H1 (cell line): Measurements from ENCODE around the gene MOB1B. TPM values are rescaled to one million over a fixed set of nuclear protein-coding genes. Genes with fewer than 3 reads are reported as not detected.

Source experiments
- CTCF ChIA-PET: fragments of 300-600 bp; sonication (Branson Sonifier 250); formaldehyde crosslinking; loops from one replicate; lab custom pipeline; 2021; ENCODE audit not compliant: partially characterized antibody; lab: Charles Lee
- POLR2A ChIA-PET: fragments of 300-600 bp; sonication (Branson Sonifier 250); formaldehyde crosslinking; loops from one replicate; lab custom pipeline; 2021; ENCODE audit warnings: inconsistent platforms; ENCODE audit not compliant: partially characterized antibody; lab: Charles Lee
- DNase-seq, 2 experiments: peaks; one replicate each; pipeline versions ENCODE4 v3.0.0 to v3.0.0-alpha.2; 2010 to 2022; ENCODE audit warnings: low spot score in 2 of 2, low read depth in 1 of 2, mixed read lengths in 1 of 2
- FAIRE-seq: peaks from 2 replicates; lab custom pipeline; 2011; peaks lifted over from hg19 to GRCh38; lab: Jason Lieb, UNC
- H2AFZ ChIP-seq: 2 replicates; pipeline ENCODE4 v1.8.1; 2012; ENCODE audit warnings: low read length, inconsistent platforms
- H2AK5ac ChIP-seq: 2 replicates; pipeline ENCODE4 v1.6.1; 2013; ENCODE audit warnings: low read depth, low read length
- H2BK120ac ChIP-seq: replicated peaks from 2 replicates; pipeline ENCODE3; 2013; ENCODE audit warnings: low read depth, low read length, inconsistent platforms
- H2BK12ac ChIP-seq: 2 replicates; pipeline ENCODE4 v1.6.1; 2013; ENCODE audit warnings: low read depth, low read length
- H2BK15ac ChIP-seq: 2 replicates; pipeline ENCODE4 v1.6.1; 2013; ENCODE audit warnings: low read length
- H2BK20ac ChIP-seq: 2 replicates; pipeline ENCODE4 v1.6.1; 2013; ENCODE audit warnings: low read length
- H2BK5ac ChIP-seq: 2 replicates; pipeline ENCODE4 v1.6.1; 2013; ENCODE audit warnings: low read depth, low read length
- H3K14ac ChIP-seq: 2 replicates; pipeline ENCODE4 v1.6.1; 2013; ENCODE audit warnings: inconsistent platforms; ENCODE audit not compliant: insufficient read length
- H3K18ac ChIP-seq: 2 replicates; pipeline ENCODE4 v1.6.1; 2013; ENCODE audit warnings: low read length; ENCODE audit errors: extremely low read depth
- H3K23ac ChIP-seq: 2 replicates; pipeline ENCODE4 v1.6.1; 2013; ENCODE audit warnings: inconsistent platforms; ENCODE audit not compliant: insufficient read length
- H3K23me2 ChIP-seq: 2 replicates; pipeline ENCODE4 v1.6.1; 2013; ENCODE audit warnings: low read depth, low read length
- H3K27ac ChIP-seq: 2 replicates; pipeline ENCODE4 v1.6.1; 2011; ENCODE audit warnings: low read depth, low read length, inconsistent platforms
- H3K27me3 ChIP-seq, 4 experiments: replicated peaks in 1 of 4; 1 replicate in 1 of 4; 2 replicates in 3 of 4; pipeline versions ENCODE4 v1.6.1 to v1.8.1; 2011 to 2013; ENCODE audit warnings: low read length in 3 of 4, mild to moderate bottlenecking in 3 of 4, inconsistent platforms in 2 of 4, mixed read lengths in 2 of 4, moderate library complexity in 1 of 4; ENCODE audit not compliant: control insufficient read depth in 3 of 4, insufficient read depth in 3 of 4; ENCODE audit errors: extremely low read depth in 1 of 4
- H3K36me3 ChIP-seq, 4 experiments: 2 replicates each; pipeline versions ENCODE4 v1.6.1 to v1.8.1; 2011 to 2013; ENCODE audit warnings: mild to moderate bottlenecking in 4 of 4, low read length in 3 of 4, moderate library complexity in 2 of 4, control low read depth in 1 of 4, inconsistent platforms in 1 of 4; ENCODE audit not compliant: insufficient read depth in 4 of 4, control insufficient read depth in 2 of 4
- H3K4ac ChIP-seq: replicated peaks from 2 replicates; pipeline ENCODE3; 2013; ENCODE audit warnings: low read length, low read depth, mixed read lengths, inconsistent platforms; ENCODE audit not compliant: insufficient read length
- H3K4me1 ChIP-seq, 4 experiments: replicated peaks in 1 of 4; 1 replicate in 1 of 4; 2 replicates in 3 of 4; pipeline versions ENCODE4 v1.6.1 to v1.8.1; 2011 to 2013; ENCODE audit warnings: low read length in 3 of 4, inconsistent platforms in 2 of 4, mixed read lengths in 1 of 4; ENCODE audit not compliant: insufficient read depth in 4 of 4, control insufficient read depth in 3 of 4
- H3K4me2 ChIP-seq, 2 experiments: 2 replicates each; pipeline versions ENCODE4 v1.6.1 to v1.8.1; 2011 to 2013; ENCODE audit warnings: low read depth in 2 of 2, low read length in 2 of 2, control low read depth in 1 of 2, inconsistent platforms in 1 of 2, mild to moderate bottlenecking in 1 of 2; ENCODE audit not compliant: insufficient read depth in 1 of 2
- H3K4me3 ChIP-seq, 4 experiments: fragments of 200-600, 300-600 bp in 1 of 4; sonication (generic), shearing (Covaris generic), sonication (Bioruptor Twin) in 1 of 4; 2 replicates each; pipeline versions ENCODE4 v1.5.1 to v1.8.1; 2011 to 2016; ENCODE audit warnings: low read length in 4 of 4, low read depth in 3 of 4, control low read depth in 2 of 4, inconsistent platforms in 2 of 4, mild to moderate bottlenecking in 2 of 4, mixed read lengths in 1 of 4, moderate library complexity in 1 of 4; ENCODE audit not compliant: insufficient read depth in 2 of 4; ENCODE audit errors: extremely low read depth in 1 of 4
- H3K56ac ChIP-seq: replicated peaks from 2 replicates; pipeline ENCODE3; 2013; ENCODE audit warnings: low read depth, mild to moderate bottlenecking, mixed read lengths, low read length, inconsistent platforms; ENCODE audit not compliant: insufficient read length
- H3K79me1 ChIP-seq: 2 replicates; pipeline ENCODE4 v1.6.1; 2013; ENCODE audit warnings: low read depth, low read length, control low read depth
- H3K79me2 ChIP-seq, 2 experiments: 2 replicates each; pipeline versions ENCODE4 v1.6.1 to v1.8.1; 2012 to 2013; ENCODE audit warnings: low read length in 2 of 2, mild to moderate bottlenecking in 2 of 2, inconsistent platforms in 1 of 2; ENCODE audit not compliant: insufficient read depth in 2 of 2, control insufficient read depth in 1 of 2
- H3K9ac ChIP-seq, 4 experiments: replicated peaks in 1 of 4; 1 replicate in 1 of 4; 2 replicates in 3 of 4; pipeline versions ENCODE4 v1.6.1 to v1.8.1; 2011 to 2013; ENCODE audit warnings: low read depth in 3 of 4, low read length in 3 of 4, control low read depth in 2 of 4, mild to moderate bottlenecking in 2 of 4, moderate library complexity in 2 of 4, inconsistent platforms in 1 of 4; ENCODE audit errors: extremely low read depth in 1 of 4
- H3K9me3 ChIP-seq, 2 experiments: 2 replicates each; pipeline versions ENCODE4 v1.6.1 to v1.8.1; 2012 to 2013; ENCODE audit warnings: mild to moderate bottlenecking in 2 of 2, moderate library complexity in 2 of 2, control low read depth in 1 of 2, inconsistent platforms in 1 of 2, low read depth in 1 of 2, low read length in 1 of 2, mixed read lengths in 1 of 2; ENCODE audit not compliant: insufficient read depth in 2 of 2
- H4K20me1 ChIP-seq, 2 experiments: replicated peaks in 1 of 2; 2 replicates each; pipeline versions ENCODE3 to v1.8.1; 2011 to 2013; ENCODE audit warnings: inconsistent platforms in 2 of 2, low read length in 2 of 2, mild to moderate bottlenecking in 1 of 2; ENCODE audit not compliant: insufficient read depth in 2 of 2, control insufficient read depth in 1 of 2
- H4K5ac ChIP-seq: 2 replicates; pipeline ENCODE4 v1.6.1; 2013; ENCODE audit warnings: low read length, low read depth, mixed read lengths, inconsistent platforms; ENCODE audit not compliant: insufficient read length
- H4K8ac ChIP-seq: 2 replicates; pipeline ENCODE4 v1.8.0; 2013; ENCODE audit warnings: mild to moderate bottlenecking, moderate library complexity, low read length, inconsistent platforms; ENCODE audit not compliant: insufficient read depth; ENCODE audit errors: extremely low read depth
- H4K91ac ChIP-seq: replicated peaks from 2 replicates; pipeline ENCODE3; 2013; ENCODE audit warnings: low read length, mixed read lengths, inconsistent platforms; ENCODE audit not compliant: insufficient read length
- BCL11A ChIP-seq, 2 experiments: IDR thresholded peaks; one replicate each; pipeline ENCODE4 v1.6.1; 2011; ENCODE audit warnings: low read depth in 2 of 2, low read length in 2 of 2, mild to moderate bottlenecking in 2 of 2
- CBX8 ChIP-seq: fragments of 300-800, 300-1000 bp; sonication (generic); IDR thresholded peaks from 2 replicates; pipeline ENCODE4 v1.7.1; 2016; ENCODE audit warnings: low read depth, low read length, borderline replicate concordance
- GTF2F1 ChIP-seq: IDR thresholded peaks from 2 replicates; pipeline ENCODE4 v1.6.1; 2012; ENCODE audit warnings: low read depth, low read length, improper control_type of control experiment, borderline replicate concordance
- KDM5A ChIP-seq: fragments of 200-600 bp; IDR thresholded peaks from 2 replicates; pipeline ENCODE4 v1.7.1; 2012; ENCODE audit warnings: mild to moderate bottlenecking, low read length, inconsistent platforms, mixed read lengths
- RFX5 ChIP-seq: IDR thresholded peaks from 2 replicates; pipeline ENCODE4 v1.6.1; 2011; ENCODE audit warnings: low read depth, low read length, improper control_type of control experiment, borderline replicate concordance
- SAP30 ChIP-seq: fragments of 300-600 bp; sonication (generic); IDR thresholded peaks from 2 replicates; pipeline ENCODE4 v1.7.1; 2012; ENCODE audit warnings: low read length, moderate library complexity, mild to moderate bottlenecking, inconsistent platforms; ENCODE audit not compliant: insufficient read depth, insufficient replicate concordance
- SIX5 ChIP-seq: IDR thresholded peaks from 2 replicates; pipeline ENCODE4 v1.6.1; 2011; ENCODE audit warnings: mild to moderate bottlenecking, low read depth, low read length
- SRF ChIP-seq: IDR thresholded peaks from 2 replicates; pipeline ENCODE4 v1.6.1; 2011; ENCODE audit warnings: mild to moderate bottlenecking, low read depth, low read length, moderate library complexity
- USF2 ChIP-seq: IDR thresholded peaks from 2 replicates; pipeline ENCODE4 v1.6.1; 2011; ENCODE audit warnings: low read length, improper control_type of control experiment
- WGBS, 2 experiments: shearing (Covaris generic) in 1 of 2; methylation state at CpG; one replicate each; pipeline versions ENCODE4 v1.1.6 to v1.1.7; 2013 to 2015; ENCODE audit warnings: low lambda C conversion rate in 2 of 2, mixed read lengths in 2 of 2, inconsistent platforms in 1 of 2, low coverage in 1 of 2, missing lambda C conversion rate in 1 of 2; ENCODE audit not compliant: insufficient replicate concordance in 2 of 2, insufficient coverage in 1 of 2, insufficient read length in 1 of 2; ENCODE audit errors: extremely low coverage in 1 of 2, missing lambda C conversion rate in 1 of 2; 5-methylcytosine and 5-hydroxymethylcytosine counted together
- polyA plus RNA-seq, 7 experiments: library from polyadenylated mRNA; depleted of rRNA in 3 of 7; stranded (reverse) in 5 of 7; unstranded in 2 of 7; fragments of >200 nt in 5 of 7; fragments of 200-250 nt in 2 of 7; gene quantifications; 1 replicate in 5 of 7; 2 replicates in 1 of 7; 4 replicates in 1 of 7; pipeline versions ENCODE4 v1.2.1 to v1.2.3, GENCODE V29; 2011 to 2013; ENCODE audit warnings: missing spikeins in 2 of 7, mixed read lengths in 2 of 7
- total RNA-seq: library from RNA; stranded (reverse); fragmentation: NEBNext Ultra II Directional; extraction: Animal tissue kit (Norgen Biotek cat#: 25700); gene quantifications from 2 replicates; pipeline ENCODE4 v1.2.1, GENCODE V29; 2021
- TF ChIP-seq, protein P1 (sequence below): IDR thresholded peaks from 2 replicates; pipeline ENCODE4 v1.6.1; 2012; ENCODE audit warnings: low read length, inconsistent platforms

Gene MOB1B
- total and polyA plus RNA-seq, 2 of the 8 experiments (the other 6 are each of a cell fraction or from before 2014, with no cell fraction given) = 3.8 to 33.5 TPM

DNA sequence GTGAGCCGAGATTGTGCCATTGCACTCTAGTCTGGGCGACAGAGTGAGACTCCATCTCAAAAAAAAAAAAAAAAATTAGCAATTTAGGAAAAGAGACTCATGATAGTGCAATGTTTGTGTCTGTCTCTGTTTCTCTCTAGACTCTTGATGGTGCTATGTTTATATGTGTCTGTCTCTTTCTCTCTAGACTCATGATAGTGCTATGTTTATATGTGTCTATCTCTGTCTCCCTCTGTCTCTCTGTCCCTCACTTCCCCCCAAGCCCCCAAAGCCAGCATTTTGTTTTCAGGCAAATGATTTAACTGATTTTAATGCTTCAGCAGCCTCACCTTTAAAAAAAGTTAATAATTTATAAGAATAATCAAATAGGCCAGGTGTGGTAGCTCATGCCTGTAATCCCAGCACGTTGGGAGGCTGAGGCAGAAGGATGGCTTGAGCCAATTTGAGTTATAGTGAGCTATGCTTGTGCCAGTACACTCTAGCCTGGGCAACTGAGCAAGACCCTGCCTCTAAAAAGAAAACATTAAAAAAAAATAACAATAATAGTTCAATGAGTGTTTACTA lies 6.9 kb downstream of the MOB1B start:
- H2BK5ac ChIP-seq = no peak overlapping the region
- no peak overlapping the region for H4K5ac ChIP-seq
- H3K9ac ChIP-seq = no peak overlapping the region
- no peak overlapping the region for H2BK120ac ChIP-seq
- no peaks in the 10 kb centered on the region for H3K27me3 ChIP-seq
- no peak overlapping the region for H2AK5ac ChIP-seq
- H3K4me1 ChIP-seq = no peaks in the 10 kb centered on the region
- H2AFZ ChIP-seq = no peak overlapping the region
- no peaks in the 10 kb centered on the region for H3K9me3 ChIP-seq
- ChIA-PET POLR2A (interaction anchor here (0.6 to 1.2 kb wide), 3 partner anchors 70 to 956 kb away, joined by 3 to 5 read pairs (median 3); partner anchors contain the start of gene GRSF1), CTCF (interaction anchor here (0.6 to 0.8 kb wide), 3 partner anchors 17 to 208 kb away, joined by 3 to 4 read pairs (median 4); no protein-coding TSS in a partner anchor)
- no peak overlapping the region for H3K4me2 ChIP-seq
- H3K79me1 ChIP-seq = peaks cover 2% of the 10 kb centered on the region
- no peak overlapping the region for H2BK15ac ChIP-seq
- H3K79me2 ChIP-seq = peaks cover 0 to 80% of the 10 kb centered on the region in 2 experiments; a peak in 2 of 4 replicates
- peaks cover 0 to 2% of the 10 kb centered on the region in 2 experiments for H4K20me1 ChIP-seq
- no peak overlapping the region for H2BK12ac ChIP-seq
- H3K36me3 ChIP-seq = peaks cover 0 to 12% (median 9%) of the 10 kb centered on the region in 4 experiments; a peak in 5 of 8 replicates
- H3K27ac ChIP-seq = no peak overlapping the region
- no peak overlapping the region for H4K91ac ChIP-seq
- H3K4me3 ChIP-seq = no peak overlapping the region
- no peak overlapping the region for H3K14ac ChIP-seq
- H2BK20ac ChIP-seq = no peak overlapping the region
- no peak for FAIRE-seq
- H3K18ac ChIP-seq = no peak overlapping the region
- DNase-seq = no peak
- no peak overlapping the region for H3K23ac ChIP-seq
- WGBS, 2 experiments = 98% methylated on average over 2 of the region's 3 CpGs; no CpG with 5 or more reads in 1 of the 2 experiments
- no peak overlapping the region for H4K8ac ChIP-seq
- no peak overlapping the region for H3K56ac ChIP-seq
- H3K23me2 ChIP-seq = no peaks in the 10 kb centered on the region
- H3K4ac ChIP-seq = no peak overlapping the region
- no peak for TF ChIP-seq SIX5
- no peak for TF ChIP-seq RFX5
- TF ChIP-seq SAP30 = no peak
- no peak for TF ChIP-seq CBX8
- TF ChIP-seq GTF2F1 = no peak
- no peak for TF ChIP-seq SRF
- no peak for TF ChIP-seq KDM5A
- no peak for TF ChIP-seq BCL11A (IDR thresholded peaks at IDR 0.05; ENCODE audit: low read depth in 2 of 2, low read length in 2 of 2)
- TF ChIP-seq, protein P1, sequence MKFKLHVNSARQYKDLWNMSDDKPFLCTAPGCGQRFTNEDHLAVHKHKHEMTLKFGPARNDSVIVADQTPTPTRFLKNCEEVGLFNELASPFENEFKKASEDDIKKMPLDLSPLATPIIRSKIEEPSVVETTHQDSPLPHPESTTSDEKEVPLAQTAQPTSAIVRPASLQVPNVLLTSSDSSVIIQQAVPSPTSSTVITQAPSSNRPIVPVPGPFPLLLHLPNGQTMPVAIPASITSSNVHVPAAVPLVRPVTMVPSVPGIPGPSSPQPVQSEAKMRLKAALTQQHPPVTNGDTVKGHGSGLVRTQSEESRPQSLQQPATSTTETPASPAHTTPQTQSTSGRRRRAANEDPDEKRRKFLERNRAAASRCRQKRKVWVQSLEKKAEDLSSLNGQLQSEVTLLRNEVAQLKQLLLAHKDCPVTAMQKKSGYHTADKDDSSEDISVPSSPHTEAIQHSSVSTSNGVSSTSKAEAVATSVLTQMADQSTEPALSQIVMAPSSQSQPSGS = no peak
- TF ChIP-seq USF2 = no peak
